Mesothelial cell of epicardium (in vitro differentiated cells): ENCODE results near the gene CHRNA9. TPM values are rescaled to one million over a fixed set of nuclear protein-coding genes. Genes with fewer than 3 reads are reported as not detected.

Source experiments
- DNase-seq, 2 experiments: peaks; one replicate each; pipeline ENCODE4 v3.0.0; 2021; ENCODE audit warnings: low spot score in 2 of 2; ENCODE audit not compliant: unreplicated experiment in 2 of 2
- H3K27ac Mint-ChIP-seq: 2 replicates; pipeline ENCODE4 v1.8.0; 2021; ENCODE audit warnings: mixed read lengths
- H3K27me3 Mint-ChIP-seq: 2 replicates; pipeline ENCODE4 v1.8.0; 2021; ENCODE audit warnings: low read depth, mixed read lengths
- H3K36me3 Mint-ChIP-seq: 2 replicates; pipeline ENCODE4 v1.8.0; 2021; ENCODE audit warnings: mixed read lengths
- H3K4me1 Mint-ChIP-seq: 2 replicates; pipeline ENCODE4 v1.8.0; 2021; ENCODE audit warnings: mixed read lengths
- H3K4me3 Mint-ChIP-seq: 2 replicates; pipeline ENCODE4 v1.8.0; 2021; ENCODE audit warnings: mild to moderate bottlenecking, moderate library complexity, mixed read lengths
- H3K9me3 Mint-ChIP-seq: 2 replicates; pipeline ENCODE4 v1.8.0; 2021; ENCODE audit warnings: mixed read lengths
- total RNA-seq: library from RNA; stranded (reverse); gene quantifications from 3 replicates; pipeline ENCODE4 v1.2.1, GENCODE V29; 2021
- TF ChIP-seq, protein P1 (sequence below): fragments of 200-600 bp; sonication (generic); IDR thresholded peaks from one replicate; pipeline ENCODE4 v1.5.0; 2021; ENCODE audit warnings: antibody characterized with exemption; ENCODE audit not compliant: unreplicated experiment

The CHRNA9 gene
- total RNA-seq, 1 donor from 2014 or later = not detected

DNA sequence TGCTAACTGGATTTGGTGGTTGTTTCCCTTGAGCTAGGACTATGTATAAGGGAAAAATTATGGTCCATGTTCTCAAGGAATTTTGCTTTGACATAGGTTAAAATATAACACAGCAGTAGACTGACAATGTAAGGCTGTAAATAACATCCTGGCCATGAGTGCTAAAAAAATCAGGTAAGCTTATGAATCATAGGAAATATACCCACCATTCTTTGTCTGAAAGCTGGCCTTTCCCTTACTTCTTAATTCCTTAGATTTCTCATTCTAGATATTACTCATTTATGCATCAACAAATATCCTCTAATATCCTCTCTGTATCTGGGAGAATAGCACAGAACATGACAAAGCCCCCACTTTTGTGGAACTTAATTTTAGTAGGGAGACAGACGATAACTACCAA, 6.8 kb upstream of the CHRNA9 start:
- Mint-ChIP-seq H3K4me3 (no peak overlapping the region), H3K27me3 (no peaks in the 10 kb centered on the region), H3K27ac (no peak overlapping the region), H3K36me3 (no peaks in the 10 kb centered on the region), H3K4me1 (peaks cover 25% of the 10 kb centered on the region), H3K9me3 (no peaks in the 10 kb centered on the region)
- no peak for DNase-seq
- TF ChIP-seq, protein P1, sequence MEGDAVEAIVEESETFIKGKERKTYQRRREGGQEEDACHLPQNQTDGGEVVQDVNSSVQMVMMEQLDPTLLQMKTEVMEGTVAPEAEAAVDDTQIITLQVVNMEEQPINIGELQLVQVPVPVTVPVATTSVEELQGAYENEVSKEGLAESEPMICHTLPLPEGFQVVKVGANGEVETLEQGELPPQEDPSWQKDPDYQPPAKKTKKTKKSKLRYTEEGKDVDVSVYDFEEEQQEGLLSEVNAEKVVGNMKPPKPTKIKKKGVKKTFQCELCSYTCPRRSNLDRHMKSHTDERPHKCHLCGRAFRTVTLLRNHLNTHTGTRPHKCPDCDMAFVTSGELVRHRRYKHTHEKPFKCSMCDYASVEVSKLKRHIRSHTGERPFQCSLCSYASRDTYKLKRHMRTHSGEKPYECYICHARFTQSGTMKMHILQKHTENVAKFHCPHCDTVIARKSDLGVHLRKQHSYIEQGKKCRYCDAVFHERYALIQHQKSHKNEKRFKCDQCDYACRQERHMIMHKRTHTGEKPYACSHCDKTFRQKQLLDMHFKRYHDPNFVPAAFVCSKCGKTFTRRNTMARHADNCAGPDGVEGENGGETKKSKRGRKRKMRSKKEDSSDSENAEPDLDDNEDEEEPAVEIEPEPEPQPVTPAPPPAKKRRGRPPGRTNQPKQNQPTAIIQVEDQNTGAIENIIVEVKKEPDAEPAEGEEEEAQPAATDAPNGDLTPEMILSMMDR = no peak

DNA sequence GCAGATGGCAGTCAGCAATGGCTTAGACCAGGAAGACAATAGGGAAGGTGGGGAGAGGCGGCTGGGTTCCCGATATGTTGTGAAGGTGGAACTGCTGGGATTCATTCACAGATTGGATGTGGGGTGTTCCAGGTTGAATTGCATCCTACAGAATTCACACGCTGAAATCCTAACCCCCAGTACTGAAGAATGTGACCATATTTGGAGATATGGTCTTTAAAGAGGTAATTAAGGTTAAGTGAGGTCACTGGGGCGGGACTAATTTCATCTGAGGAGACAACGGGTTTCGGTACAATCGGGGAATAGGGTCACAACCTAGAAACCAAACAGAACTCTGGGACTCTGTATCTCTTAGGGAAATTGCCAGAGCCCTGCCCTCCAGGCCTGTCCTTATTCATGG, 5.3 kb upstream of the CHRNA9 start:
- DNase-seq = no peak
- Mint-ChIP-seq H3K36me3 (no peaks in the 10 kb centered on the region), H3K27me3 (no peaks in the 10 kb centered on the region), H3K4me1 (peaks cover 31% of the 10 kb centered on the region), H3K27ac (no peak overlapping the region), H3K4me3 (no peak overlapping the region), H3K9me3 (no peaks in the 10 kb centered on the region)
- TF ChIP-seq, protein P1 = no peak

DNA sequence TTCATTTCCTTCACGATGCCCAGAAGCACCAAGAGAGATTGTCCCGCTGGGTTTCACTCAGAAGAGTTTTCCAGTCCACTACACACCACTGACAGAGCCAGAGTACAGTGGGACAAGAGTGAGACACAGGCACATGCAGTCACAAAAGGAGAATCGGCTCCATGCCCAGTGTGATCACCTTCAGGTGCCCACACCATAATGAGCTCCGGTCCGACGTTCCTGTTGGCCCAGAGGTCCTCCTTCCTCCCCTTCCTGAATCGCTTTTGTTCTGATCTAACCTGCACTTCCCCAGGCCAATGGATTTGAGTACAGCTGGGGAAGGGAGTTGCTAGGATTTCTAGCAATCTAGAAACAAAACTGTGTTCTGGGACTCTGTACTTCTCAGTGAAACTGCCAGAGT, 4.6 kb upstream of the CHRNA9 start:
- no peak overlapping the region for H3K4me3 Mint-ChIP-seq
- TF ChIP-seq, protein P1 = no peak
- H3K27me3 Mint-ChIP-seq = no peaks in the 10 kb centered on the region
- no peak for DNase-seq
- no peak overlapping the region for H3K27ac Mint-ChIP-seq
- peaks cover 25% of the 10 kb centered on the region for H3K4me1 Mint-ChIP-seq
- H3K36me3 Mint-ChIP-seq = no peaks in the 10 kb centered on the region
- H3K9me3 Mint-ChIP-seq = no peaks in the 10 kb centered on the region

DNA sequence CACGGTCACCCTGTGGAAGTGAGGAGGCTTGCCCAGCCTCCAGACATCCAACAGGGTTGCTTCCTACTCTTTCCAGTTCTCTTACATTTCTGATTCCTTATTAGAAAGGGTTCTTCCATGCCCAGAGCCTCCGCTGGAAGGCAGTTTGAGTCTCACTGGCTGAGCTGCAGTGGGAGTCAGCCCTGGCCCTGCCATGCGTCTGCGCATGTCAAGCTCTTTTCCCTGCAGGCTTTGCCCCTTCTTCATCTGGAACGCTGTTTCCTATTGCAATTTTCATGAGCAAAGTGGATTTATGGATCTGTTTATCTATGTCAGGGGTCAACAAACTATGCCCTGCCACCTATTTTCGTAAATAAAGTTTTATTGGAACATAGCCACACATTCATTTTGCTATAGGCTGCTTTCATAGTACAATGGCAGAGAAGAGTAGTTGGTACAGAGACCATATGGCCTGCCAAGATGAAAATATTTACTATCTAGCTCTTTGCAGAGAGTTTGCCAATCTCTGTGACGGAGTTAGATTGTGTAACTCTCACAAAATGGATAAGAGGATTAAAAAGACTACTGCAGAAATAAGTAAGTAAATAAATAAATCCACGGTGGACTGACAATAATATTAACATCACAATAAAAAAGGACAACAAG, 3.9 kb upstream of the CHRNA9 start:
- peaks cover 26% of the 10 kb centered on the region for H3K4me1 Mint-ChIP-seq
- H3K27me3 Mint-ChIP-seq = no peaks in the 10 kb centered on the region
- no peaks in the 10 kb centered on the region for H3K36me3 Mint-ChIP-seq
- no peaks in the 10 kb centered on the region for H3K9me3 Mint-ChIP-seq
- no peak overlapping the region for H3K4me3 Mint-ChIP-seq
- no peak overlapping the region for H3K27ac Mint-ChIP-seq
- TF ChIP-seq, protein P1 = no peak
- no peak for DNase-seq

DNA sequence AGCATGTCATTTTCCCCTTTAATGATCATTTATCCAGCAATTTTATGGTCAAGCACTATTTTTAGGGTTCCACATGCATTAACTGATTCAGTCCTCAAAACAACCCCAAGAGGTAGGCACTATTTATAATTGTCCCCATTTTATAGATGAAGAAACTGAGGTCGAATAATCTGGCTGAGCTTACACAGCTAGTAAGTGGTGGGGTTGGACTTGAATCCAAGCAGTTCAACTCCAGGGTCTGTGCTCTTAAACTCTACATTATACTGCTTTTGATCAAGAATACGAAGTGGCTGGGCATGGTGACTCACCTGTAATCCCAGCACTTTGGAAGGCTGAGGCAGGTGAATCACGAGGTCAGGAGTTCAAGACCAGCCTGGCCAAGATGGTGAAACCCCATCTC, 3.2 kb upstream of the CHRNA9 start:
- TF ChIP-seq, protein P1 = no peak
- no peak for DNase-seq
- no peaks in the 10 kb centered on the region for H3K36me3 Mint-ChIP-seq
- H3K9me3 Mint-ChIP-seq = no peaks in the 10 kb centered on the region
- no peak overlapping the region for H3K27ac Mint-ChIP-seq
- H3K27me3 Mint-ChIP-seq = no peaks in the 10 kb centered on the region
- peaks cover 25% of the 10 kb centered on the region for H3K4me1 Mint-ChIP-seq
- no peak overlapping the region for H3K4me3 Mint-ChIP-seq

DNA sequence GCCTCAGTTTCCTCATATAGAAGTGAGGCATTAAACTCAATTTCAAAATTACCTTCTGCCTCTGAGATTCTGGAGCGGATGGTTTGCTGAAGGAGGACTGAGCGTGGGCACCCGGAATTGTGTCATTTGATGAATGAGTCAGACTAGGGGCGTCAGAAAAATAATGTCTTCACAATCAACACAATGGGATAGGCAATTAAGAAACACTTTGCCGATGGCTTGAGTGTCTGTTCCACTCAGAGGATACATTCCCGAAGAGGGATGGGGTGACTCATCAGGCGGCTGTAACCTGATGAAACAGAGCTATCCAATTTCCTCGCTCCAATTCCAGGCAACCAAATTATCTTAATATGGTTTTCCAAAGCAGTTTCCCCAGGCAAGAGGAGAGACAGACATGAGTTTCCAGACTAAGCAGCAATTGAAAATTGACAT, 1.2 kb upstream of the CHRNA9 start:
- Mint-ChIP-seq H3K27ac (no peak overlapping the region), H3K4me3 (no peak overlapping the region), H3K27me3 (no peaks in the 10 kb centered on the region), H3K9me3 (no peaks in the 10 kb centered on the region), H3K4me1 (peaks cover 12% of the 10 kb centered on the region), H3K36me3 (no peaks in the 10 kb centered on the region)
- no peak for DNase-seq
- TF ChIP-seq, protein P1 = no peak
